OCI-LY1 (cell line): ENCODE measurements around the gene RGS16.

Experiments
- EZH2 ChIP-seq: fragments of 200-600 bp; sonication (generic), shearing (Covaris generic); IDR thresholded peaks from 2 replicates; pipeline ENCODE4 v1.8.0; 2017; ENCODE audit warnings: borderline replicate concordance, mixed run types, mild to moderate bottlenecking, antibody characterized with exemption, low read length, moderate library complexity, mixed read lengths
- TF ChIP-seq, protein P1 (sequence below): fragments of 200-600 bp; sonication (generic), shearing (Covaris generic); IDR thresholded peaks from 2 replicates; pipeline ENCODE4 v1.5.1; 2017; ENCODE audit warnings: mild to moderate bottlenecking, antibody characterized with exemption, low read length, moderate library complexity, mixed read lengths

DNA sequence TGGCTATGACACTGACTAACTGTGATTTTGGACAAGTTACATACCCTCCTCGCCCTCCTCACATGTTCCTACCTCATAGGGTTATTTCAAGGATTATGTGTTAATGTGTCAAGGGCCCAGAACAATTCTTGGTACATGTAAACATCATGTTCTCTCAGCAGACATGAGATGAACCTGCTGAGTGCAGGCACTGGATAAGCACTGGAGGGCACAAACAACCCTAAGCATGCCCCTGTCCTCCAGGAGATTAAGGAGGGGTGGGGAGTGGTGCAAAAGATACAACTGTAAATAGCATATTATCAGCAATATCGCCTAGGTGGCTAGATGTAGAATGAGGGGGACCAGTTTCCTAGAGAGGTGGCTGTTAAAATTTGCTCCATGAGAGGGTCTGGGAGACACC is 17.7 kb upstream of the RGS16 start:
- TF ChIP-seq, protein P1, sequence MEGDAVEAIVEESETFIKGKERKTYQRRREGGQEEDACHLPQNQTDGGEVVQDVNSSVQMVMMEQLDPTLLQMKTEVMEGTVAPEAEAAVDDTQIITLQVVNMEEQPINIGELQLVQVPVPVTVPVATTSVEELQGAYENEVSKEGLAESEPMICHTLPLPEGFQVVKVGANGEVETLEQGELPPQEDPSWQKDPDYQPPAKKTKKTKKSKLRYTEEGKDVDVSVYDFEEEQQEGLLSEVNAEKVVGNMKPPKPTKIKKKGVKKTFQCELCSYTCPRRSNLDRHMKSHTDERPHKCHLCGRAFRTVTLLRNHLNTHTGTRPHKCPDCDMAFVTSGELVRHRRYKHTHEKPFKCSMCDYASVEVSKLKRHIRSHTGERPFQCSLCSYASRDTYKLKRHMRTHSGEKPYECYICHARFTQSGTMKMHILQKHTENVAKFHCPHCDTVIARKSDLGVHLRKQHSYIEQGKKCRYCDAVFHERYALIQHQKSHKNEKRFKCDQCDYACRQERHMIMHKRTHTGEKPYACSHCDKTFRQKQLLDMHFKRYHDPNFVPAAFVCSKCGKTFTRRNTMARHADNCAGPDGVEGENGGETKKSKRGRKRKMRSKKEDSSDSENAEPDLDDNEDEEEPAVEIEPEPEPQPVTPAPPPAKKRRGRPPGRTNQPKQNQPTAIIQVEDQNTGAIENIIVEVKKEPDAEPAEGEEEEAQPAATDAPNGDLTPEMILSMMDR: no peak
- TF ChIP-seq EZH2: no peak
